ENCODE results near the gene KRTAP2-1.

KRTAP2-1 gene

GRCh38 chr17:41019415-41019814 lies 27.7 kb downstream of the KRTAP2-1 start:
- FAIRE-seq (no peak), DNase-seq (ENCODE audit: insufficient read length) (no peak)
- TF ChIP-seq POLR2AphosphoS5 (IDR thresholded peaks at IDR 0.05; ENCODE audit: low read depth, low read length) (no peak), POLR2A (IDR thresholded peaks at IDR 0.05; ENCODE audit: low read depth, low read length) (no peak), TAF1 (IDR thresholded peaks at IDR 0.05; ENCODE audit: borderline replicate concordance, low read depth, low read length) (no peak)

GRCh38 chr17:41018541-41018940 lies 28.6 kb downstream of the KRTAP2-1 start:
- FAIRE-seq (no peak), DNase-seq (ENCODE audit: insufficient read length) (no peak)
- no peak for TF ChIP-seq POLR2A (IDR thresholded peaks at IDR 0.05; ENCODE audit: low read depth, low read length)
- no peak for TF ChIP-seq TAF1 (IDR thresholded peaks at IDR 0.05; ENCODE audit: borderline replicate concordance, low read depth, low read length)
- no peak for TF ChIP-seq POLR2AphosphoS5 (IDR thresholded peaks at IDR 0.05; ENCODE audit: low read depth, low read length)

- no peak for DNase-seq (ENCODE audit: insufficient read length)
- FAIRE-seq, result no peak
- TF ChIP-seq POLR2A (IDR thresholded peaks at IDR 0.05; ENCODE audit: low read depth, low read length) (no peak), POLR2AphosphoS5 (IDR thresholded peaks at IDR 0.05; ENCODE audit: low read depth, low read length) (no peak), TAF1 (IDR thresholded peaks at IDR 0.05; ENCODE audit: borderline replicate concordance, low read depth, low read length) (no peak)
Measured at GRCh38 chr17:41016578-41017215, 30.4 kb downstream of the KRTAP2-1 start.

GRCh38 chr17:41015454-41015853 lies 31.7 kb downstream of the KRTAP2-1 start:
- FAIRE-seq, result no peak
- TF ChIP-seq TAF1 (IDR thresholded peaks at IDR 0.05; ENCODE audit: borderline replicate concordance, low read depth, low read length), result no peak
- no peak for TF ChIP-seq POLR2AphosphoS5 (IDR thresholded peaks at IDR 0.05; ENCODE audit: low read depth, low read length)
- no peak for TF ChIP-seq POLR2A (IDR thresholded peaks at IDR 0.05; ENCODE audit: low read depth, low read length)

GRCh38 chr17:41013606-41014005 lies 33.5 kb downstream of the KRTAP2-1 start:
- TF ChIP-seq POLR2AphosphoS5 (IDR thresholded peaks at IDR 0.05; ENCODE audit: low read depth, low read length) (no peak), TAF1 (IDR thresholded peaks at IDR 0.05; ENCODE audit: borderline replicate concordance, low read depth, low read length) (no peak), POLR2A (IDR thresholded peaks at IDR 0.05; ENCODE audit: low read depth, low read length) (no peak)
- FAIRE-seq, result no peak
- no peak for DNase-seq (ENCODE audit: insufficient read length)

More at GRCh38 chr17:41015454-41015853, 31.7 kb downstream of the KRTAP2-1 start:
- DNase-seq (ENCODE audit: insufficient read length), result no peak

- no peak for FAIRE-seq
- DNase-seq (ENCODE audit: insufficient read length), result no peak
- no peak for TF ChIP-seq POLR2AphosphoS5 (IDR thresholded peaks at IDR 0.05; ENCODE audit: low read depth, low read length)
- TF ChIP-seq TAF1 (IDR thresholded peaks at IDR 0.05; ENCODE audit: borderline replicate concordance, low read depth, low read length), result no peak
Measured at GRCh38 chr17:41013181-41013580, 33.9 kb downstream of the KRTAP2-1 start.

- no peak for DNase-seq (ENCODE audit: insufficient read length)
- TF ChIP-seq TAF1 (IDR thresholded peaks at IDR 0.05; ENCODE audit: borderline replicate concordance, low read depth, low read length) (no peak), POLR2AphosphoS5 (IDR thresholded peaks at IDR 0.05; ENCODE audit: low read depth, low read length) (no peak), POLR2A (IDR thresholded peaks at IDR 0.05; ENCODE audit: low read depth, low read length) (no peak)
- FAIRE-seq, result no peak
Measured at GRCh38 chr17:41012326-41013120, 34.6 kb downstream of the KRTAP2-1 start.

GRCh38 chr17:41010441-41010840 lies 36.7 kb downstream of the KRTAP2-1 start:
- no peak for TF ChIP-seq POLR2AphosphoS5 (IDR thresholded peaks at IDR 0.05; ENCODE audit: low read depth, low read length)
- TF ChIP-seq TAF1 (IDR thresholded peaks at IDR 0.05; ENCODE audit: borderline replicate concordance, low read depth, low read length), result no peak
- no peak for TF ChIP-seq POLR2A (IDR thresholded peaks at IDR 0.05; ENCODE audit: low read depth, low read length)
- no peak for DNase-seq (ENCODE audit: insufficient read length)
- no peak for FAIRE-seq

- no peak for FAIRE-seq
- TF ChIP-seq POLR2AphosphoS5 (IDR thresholded peaks at IDR 0.05; ENCODE audit: low read depth, low read length) (no peak), POLR2A (IDR thresholded peaks at IDR 0.05; ENCODE audit: low read depth, low read length) (no peak), TAF1 (IDR thresholded peaks at IDR 0.05; ENCODE audit: borderline replicate concordance, low read depth, low read length) (no peak)
Measured at GRCh38 chr17:41009936-41010335, 37.2 kb downstream of the KRTAP2-1 start.

GRCh38 chr17:41009301-41009760 lies 37.8 kb downstream of the KRTAP2-1 start:
- no peak for FAIRE-seq
- DNase-seq (ENCODE audit: insufficient read length), result no peak
- TF ChIP-seq POLR2AphosphoS5 (IDR thresholded peaks at IDR 0.05; ENCODE audit: low read depth, low read length) (no peak), TAF1 (IDR thresholded peaks at IDR 0.05; ENCODE audit: borderline replicate concordance, low read depth, low read length) (no peak), POLR2A (IDR thresholded peaks at IDR 0.05; ENCODE audit: low read depth, low read length) (no peak)

More at GRCh38 chr17:41009936-41010335, 37.2 kb downstream of the KRTAP2-1 start:
- no peak for DNase-seq (ENCODE audit: insufficient read length)

- DNase-seq (ENCODE audit: insufficient read length) (no peak), FAIRE-seq (no peak)
- TF ChIP-seq POLR2AphosphoS5 (IDR thresholded peaks at IDR 0.05; ENCODE audit: low read depth, low read length) (no peak), POLR2A (IDR thresholded peaks at IDR 0.05; ENCODE audit: low read depth, low read length) (no peak), TAF1 (IDR thresholded peaks at IDR 0.05; ENCODE audit: borderline replicate concordance, low read depth, low read length) (no peak)
Measured at GRCh38 chr17:41008811-41009210, 38.3 kb downstream of the KRTAP2-1 start, which contains the start of gene KRTAP3-1. Gene KRTAP3-1 (minus strand): TSS chr17:41009128. CDS start chr17:41009074, 54 bp downstream.

All from GM12892 (cell line).